HepG2 (cell line): Measurements from ENCODE around the gene PDYN. TPM values are rescaled to one million over a fixed set of nuclear protein-coding genes. Genes with fewer than 3 reads are reported as not detected.

Experiments
- ARNT ChIP-seq: fragments of 450-650 bp; IDR thresholded peaks from 2 replicates; pipeline ENCODE4 v1.6.1; 2017
- CBFB ChIP-seq: sonication (generic); formaldehyde crosslinking; IDR thresholded peaks from 2 replicates; pipeline ENCODE4 v1.4.0; 2020; ENCODE audit warnings: missing genetic modification reagents
- CCDC6 ChIP-seq: sonication (generic); formaldehyde crosslinking; IDR thresholded peaks from 2 replicates; pipeline ENCODE4 v1.8.1; 2022; ENCODE audit warnings: mild to moderate bottlenecking, missing genetic modification reagents, moderate library complexity
- HNRNPK ChIP-seq: fragments of 200-400 bp; formaldehyde crosslinking; IDR thresholded peaks from 2 replicates; pipeline ENCODE4 v1.6.1; 2018; ENCODE audit warnings: low read length, low read depth, moderate library complexity, mild to moderate bottlenecking; ENCODE audit not compliant: poor library complexity, severe bottlenecking
- HOXA3 ChIP-seq: sonication (generic); formaldehyde crosslinking; IDR thresholded peaks from 2 replicates; pipeline ENCODE4 v1.5.0; 2020; ENCODE audit warnings: missing genetic modification reagents
- JUND ChIP-seq: sonication (generic); formaldehyde crosslinking; IDR thresholded peaks from 2 replicates; pipeline ENCODE4 v1.8.0; 2022; ENCODE audit warnings: mild to moderate bottlenecking, missing genetic modification reagents
- KAT8 ChIP-seq: IDR thresholded peaks from 2 replicates; pipeline ENCODE4 v1.6.1; 2016; ENCODE audit warnings: missing genetic modification reagents, missing compliant biosample characterization
- MAFF ChIP-seq: IDR thresholded peaks from 2 replicates; pipeline ENCODE4 v1.6.1; 2011; ENCODE audit warnings: low read depth, low read length, improper control_type of control experiment
- PCBP1 ChIP-seq: fragments of 200-400 bp; formaldehyde crosslinking; IDR thresholded peaks from 2 replicates; pipeline ENCODE4 v1.6.1; 2017; ENCODE audit warnings: mild to moderate bottlenecking, low read depth, low read length, borderline replicate concordance
- PHF21A ChIP-seq: sonication (generic); formaldehyde crosslinking; IDR thresholded peaks from 2 replicates; pipeline ENCODE4 v1.5.0; 2020; ENCODE audit warnings: mild to moderate bottlenecking, missing genetic modification reagents
- SNRNP70 ChIP-seq: fragments of 200-400 bp; formaldehyde crosslinking; IDR thresholded peaks from 2 replicates; pipeline ENCODE4 v1.6.1; 2017; ENCODE audit warnings: mild to moderate bottlenecking, low read depth, low read length, moderate library complexity
- TBP ChIP-seq: sonication (generic); formaldehyde crosslinking; IDR thresholded peaks from 2 replicates; pipeline ENCODE4 v1.5.0; 2020; ENCODE audit warnings: missing genetic modification reagents
- THAP11 ChIP-seq: IDR thresholded peaks from 2 replicates; pipeline ENCODE4 v1.6.1; 2016; ENCODE audit warnings: missing biosample characterization, missing genetic modification reagents
- THYN1 ChIP-seq: sonication (generic); formaldehyde crosslinking; IDR thresholded peaks from 2 replicates; pipeline ENCODE4 v1.8.1; 2023; ENCODE audit warnings: low read depth, mild to moderate bottlenecking, moderate library complexity, missing genetic modification reagents, borderline replicate concordance
- YEATS4 ChIP-seq: sonication (generic); formaldehyde crosslinking; IDR thresholded peaks from 2 replicates; pipeline ENCODE4 v1.4.0; 2020; ENCODE audit warnings: missing genetic modification reagents, borderline replicate concordance
- ZFAT ChIP-seq: sonication (generic); formaldehyde crosslinking; conservative IDR thresholded peaks from 2 replicates; pipeline ENCODE4 v1.8.1; 2023; ENCODE audit warnings: missing genetic modification reagents, inconsistent platforms
- ZNF337 ChIP-seq: sonication (generic); formaldehyde crosslinking; IDR thresholded peaks from 2 replicates; pipeline ENCODE4 v1.5.1; 2020; ENCODE audit warnings: missing genetic modification reagents, low read depth, mild to moderate bottlenecking, borderline replicate concordance
- ZNF33B ChIP-seq: sonication (generic); formaldehyde crosslinking; IDR thresholded peaks from 2 replicates; pipeline ENCODE4 v1.5.1; 2020; ENCODE audit warnings: mild to moderate bottlenecking, missing genetic modification reagents
- ZNF510 ChIP-seq: sonication (generic); formaldehyde crosslinking; IDR thresholded peaks from 2 replicates; pipeline ENCODE4 v1.4.0; 2020; ENCODE audit warnings: low read depth, mild to moderate bottlenecking, missing genetic modification reagents
- ZNF546 ChIP-seq: sonication (generic); formaldehyde crosslinking; conservative IDR thresholded peaks from 2 replicates; pipeline ENCODE4 v1.8.1; 2023; ENCODE audit warnings: mild to moderate bottlenecking, missing genetic modification reagents
- ZNF550 ChIP-seq: sonication (generic); formaldehyde crosslinking; IDR thresholded peaks from 2 replicates; pipeline ENCODE4 v1.4.0; 2020; ENCODE audit warnings: mild to moderate bottlenecking, missing genetic modification reagents, borderline replicate concordance
- polyA plus RNA-seq, 8 experiments: library from polyadenylated mRNA; depleted of rRNA in 3 of 8; stranded (reverse) in 7 of 8; unstranded in 1 of 8; fragments of >200 nt; fragmentation: Illumina TruSeq in 4 of 8; extraction: Trizol in 4 of 8; gene quantifications; 2 replicates each; pipeline versions ENCODE4 v1.2.1 to v1.2.3, GENCODE V29; 2011 to 2016; ENCODE audit warnings: low read depth in 4 of 8, missing spikeins in 1 of 8, mixed read lengths in 1 of 8; ENCODE audit not compliant: insufficient read depth in 1 of 8
- total RNA-seq, 5 experiments: library from RNA; depleted of rRNA; stranded (reverse); fragments of >200 nt; fragmentation: Illumina TruSeq; extraction: Trizol; gene quantifications; 2 replicates each; pipeline ENCODE4 v1.2.3, GENCODE V29; 2016; ENCODE audit warnings: low read depth in 1 of 5
- TF ChIP-seq, protein P1 (sequence below): sonication (generic); formaldehyde crosslinking; IDR thresholded peaks from 2 replicates; pipeline ENCODE4 v1.4.0; 2020; ENCODE audit warnings: missing genetic modification reagents
- TF ChIP-seq, protein P2 (sequence below): sonication (generic); formaldehyde crosslinking; IDR thresholded peaks from 2 replicates; pipeline ENCODE4 v1.5.0; 2020; ENCODE audit warnings: missing genetic modification reagents, mild to moderate bottlenecking, borderline replicate concordance
- TF ChIP-seq, protein P3 (sequence below): sonication (generic); formaldehyde crosslinking; IDR thresholded peaks from 2 replicates; pipeline ENCODE4 v1.5.0; 2020; ENCODE audit warnings: missing genetic modification reagents, mild to moderate bottlenecking, borderline replicate concordance

Gene PDYN
- total and polyA plus RNA-seq, 2 of the 13 experiments (the other 11 are each of a cell fraction or from before 2014, with no cell fraction given), result not detected

DNA sequence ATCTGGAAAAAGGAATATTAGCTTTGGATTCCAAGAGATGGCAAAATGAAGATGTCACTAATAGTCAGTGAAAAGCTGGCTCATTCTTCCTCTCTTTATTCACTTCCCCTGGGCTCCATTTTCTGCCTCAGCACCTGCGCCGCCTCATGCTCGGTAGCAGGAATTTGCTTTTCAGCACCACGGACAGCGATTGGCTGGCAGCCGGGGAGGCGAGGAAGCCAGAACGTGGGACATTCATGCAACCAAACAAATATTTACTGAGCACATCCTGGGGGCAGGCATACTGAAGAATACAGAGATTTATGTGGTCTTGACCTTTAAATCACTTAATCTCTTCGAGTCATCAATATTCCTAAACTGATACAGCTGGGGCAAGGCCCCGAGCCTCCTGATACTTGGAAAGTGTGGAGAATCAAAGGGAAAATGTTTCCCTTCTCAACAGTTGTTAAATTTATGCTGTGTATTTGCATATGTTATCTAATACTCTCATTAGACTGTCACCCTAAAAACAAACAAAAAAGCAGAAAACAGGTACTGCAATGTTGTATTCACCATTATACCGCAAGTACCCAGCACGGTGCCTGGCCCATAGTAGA, 12.1 kb upstream of the PDYN start (continued):
- peak; percentile 97 for TF ChIP-seq ZNF546 (CRISPR knock-in tag)
- no peak for TF ChIP-seq TBP (CRISPR knock-in tag)
- TF ChIP-seq, protein P1, sequence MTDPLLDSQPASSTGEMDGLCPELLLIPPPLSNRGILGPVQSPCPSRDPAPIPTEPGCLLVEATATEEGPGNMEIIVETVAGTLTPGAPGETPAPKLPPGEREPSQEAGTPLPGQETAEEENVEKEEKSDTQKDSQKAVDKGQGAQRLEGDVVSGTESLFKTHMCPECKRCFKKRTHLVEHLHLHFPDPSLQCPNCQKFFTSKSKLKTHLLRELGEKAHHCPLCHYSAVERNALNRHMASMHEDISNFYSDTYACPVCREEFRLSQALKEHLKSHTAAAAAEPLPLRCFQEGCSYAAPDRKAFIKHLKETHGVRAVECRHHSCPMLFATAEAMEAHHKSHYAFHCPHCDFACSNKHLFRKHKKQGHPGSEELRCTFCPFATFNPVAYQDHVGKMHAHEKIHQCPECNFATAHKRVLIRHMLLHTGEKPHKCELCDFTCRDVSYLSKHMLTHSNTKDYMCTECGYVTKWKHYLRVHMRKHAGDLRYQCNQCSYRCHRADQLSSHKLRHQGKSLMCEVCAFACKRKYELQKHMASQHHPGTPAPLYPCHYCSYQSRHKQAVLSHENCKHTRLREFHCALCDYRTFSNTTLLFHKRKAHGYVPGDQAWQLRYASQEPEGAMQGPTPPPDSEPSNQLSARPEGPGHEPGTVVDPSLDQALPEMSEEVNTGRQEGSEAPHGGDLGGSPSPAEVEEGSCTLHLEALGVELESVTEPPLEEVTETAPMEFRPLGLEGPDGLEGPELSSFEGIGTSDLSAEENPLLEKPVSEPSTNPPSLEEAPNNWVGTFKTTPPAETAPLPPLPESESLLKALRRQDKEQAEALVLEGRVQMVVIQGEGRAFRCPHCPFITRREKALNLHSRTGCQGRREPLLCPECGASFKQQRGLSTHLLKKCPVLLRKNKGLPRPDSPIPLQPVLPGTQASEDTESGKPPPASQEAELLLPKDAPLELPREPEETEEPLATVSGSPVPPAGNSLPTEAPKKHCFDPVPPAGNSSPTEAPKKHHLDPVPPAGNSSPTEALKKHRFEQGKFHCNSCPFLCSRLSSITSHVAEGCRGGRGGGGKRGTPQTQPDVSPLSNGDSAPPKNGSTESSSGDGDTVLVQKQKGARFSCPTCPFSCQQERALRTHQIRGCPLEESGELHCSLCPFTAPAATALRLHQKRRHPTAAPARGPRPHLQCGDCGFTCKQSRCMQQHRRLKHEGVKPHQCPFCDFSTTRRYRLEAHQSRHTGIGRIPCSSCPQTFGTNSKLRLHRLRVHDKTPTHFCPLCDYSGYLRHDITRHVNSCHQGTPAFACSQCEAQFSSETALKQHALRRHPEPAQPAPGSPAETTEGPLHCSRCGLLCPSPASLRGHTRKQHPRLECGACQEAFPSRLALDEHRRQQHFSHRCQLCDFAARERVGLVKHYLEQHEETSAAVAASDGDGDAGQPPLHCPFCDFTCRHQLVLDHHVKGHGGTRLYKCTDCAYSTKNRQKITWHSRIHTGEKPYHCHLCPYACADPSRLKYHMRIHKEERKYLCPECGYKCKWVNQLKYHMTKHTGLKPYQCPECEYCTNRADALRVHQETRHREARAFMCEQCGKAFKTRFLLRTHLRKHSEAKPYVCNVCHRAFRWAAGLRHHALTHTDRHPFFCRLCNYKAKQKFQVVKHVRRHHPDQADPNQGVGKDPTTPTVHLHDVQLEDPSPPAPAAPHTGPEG (CRISPR knock-in tag), result peak; percentile 94
- TF ChIP-seq CCDC6 (CRISPR knock-in tag), result peak; percentile 96
- TF ChIP-seq JUND (CRISPR knock-in tag), result peak; percentile 66; the same call in 1 of the 2 replicates
- no peak for TF ChIP-seq SNRNP70
- peak; percentile 44; the same call in 1 of the 2 replicates for TF ChIP-seq MAFF
- TF ChIP-seq HNRNPK, result no peak
- TF ChIP-seq ZFAT (CRISPR knock-in tag), result peak; percentile 44; the same call in 1 of the 2 replicates
- peak; percentile 97 for TF ChIP-seq ZNF33B (CRISPR knock-in tag)
- TF ChIP-seq CBFB, result peak; percentile 74; the same call in 1 of the 2 replicates
- no peak for TF ChIP-seq PCBP1
- no peak for TF ChIP-seq ZNF550 (CRISPR knock-in tag)
- peak; percentile 88 for TF ChIP-seq THAP11 (CRISPR knock-in tag)
- TF ChIP-seq YEATS4 (CRISPR knock-in tag), result no peak
- peak; percentile 88 for TF ChIP-seq KAT8
- peak; percentile 91; the same call in 1 of the 2 replicates for TF ChIP-seq THYN1 (CRISPR knock-in tag)
- no peak for TF ChIP-seq ARNT
- peak; percentile 65; the same call in 1 of the 2 replicates for TF ChIP-seq PHF21A (CRISPR knock-in tag)
- peak; percentile 85; the same call in 1 of the 2 replicates for TF ChIP-seq HOXA3 (CRISPR knock-in tag)
- TF ChIP-seq, protein P2, sequence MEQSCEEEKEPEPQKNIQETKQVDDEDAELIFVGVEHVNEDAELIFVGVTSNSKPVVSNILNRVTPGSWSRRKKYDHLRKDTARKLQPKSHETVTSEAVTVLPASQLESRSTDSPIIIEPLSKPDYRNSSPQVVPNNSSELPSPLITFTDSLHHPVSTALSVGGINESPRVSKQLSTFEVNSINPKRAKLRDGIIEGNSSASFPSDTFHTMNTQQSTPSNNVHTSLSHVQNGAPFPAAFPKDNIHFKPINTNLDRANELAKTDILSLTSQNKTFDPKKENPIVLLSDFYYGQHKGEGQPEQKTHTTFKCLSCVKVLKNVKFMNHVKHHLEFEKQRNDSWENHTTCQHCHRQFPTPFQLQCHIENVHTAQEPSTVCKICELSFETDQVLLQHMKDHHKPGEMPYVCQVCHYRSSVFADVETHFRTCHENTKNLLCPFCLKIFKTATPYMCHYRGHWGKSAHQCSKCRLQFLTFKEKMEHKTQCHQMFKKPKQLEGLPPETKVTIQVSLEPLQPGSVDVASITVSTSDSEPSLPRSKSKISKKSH (CRISPR knock-in tag), result peak; percentile 92; the same call in 1 of the 2 replicates
- no peak for TF ChIP-seq ZNF337 (CRISPR knock-in tag)
- TF ChIP-seq, protein P3, sequence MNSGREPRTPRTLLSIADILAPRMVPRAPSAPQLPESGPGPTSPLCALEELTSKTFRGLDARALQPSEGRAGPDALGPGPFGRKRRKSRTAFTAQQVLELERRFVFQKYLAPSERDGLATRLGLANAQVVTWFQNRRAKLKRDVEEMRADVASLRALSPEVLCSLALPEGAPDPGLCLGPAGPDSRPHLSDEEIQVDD (CRISPR knock-in tag), result peak; percentile 96; the same call in 1 of the 2 replicates
- 0 out of 2 replicates have a peak, but pooled peaks have one; percentile 77 for TF ChIP-seq ZNF510 (CRISPR knock-in tag)
